Measurements from ENCODE around the gene AGTRAP. TPM values are rescaled to one million over a fixed set of nuclear protein-coding genes. Genes with fewer than 3 reads are reported as not detected.

AGTRAP gene
- total and polyA plus RNA-seq, 2 experiments from 2014 or later, result 34.2 to 71.9 TPM

GRCh38 chr1:11761988-11762406 is 26.1 kb downstream of the AGTRAP start, which contains the start of gene C1orf167:
TSS of gene C1orf167 (plus strand) at chr1:11762193. CDS start at chr1:11764401, 2,208 bp downstream.
- H3K9me3 ChIP-seq (ENCODE audit: low read depth), result no peaks in the 10 kb centered on the region
- no peak within 1 kb of the TSS for H3K4me3 ChIP-seq
- peaks cover 19% of the 10 kb centered on the region for H3K27me3 ChIP-seq
- no peak within 1 kb of the TSS for H3K27ac ChIP-seq
- peak within 1 kb of the TSS; percentile 52 for H3K4me2 ChIP-seq
- 11% methylated on average over 28 of the region's 29 CpGs for WGBS (ENCODE audit: low lambda C conversion rate, missing lambda C conversion rate)
- TF ChIP-seq EZH2 (IDR thresholded peaks at IDR 0.05; ENCODE audit: borderline replicate concordance) (no peak), EZH2phosphoT487 (IDR thresholded peaks at IDR 0.05; ENCODE audit: low read depth, severe bottlenecking, unreplicated experiment) (no peak)
- no peak within 1 kb of the TSS for H2AFZ ChIP-seq
- no peaks in the 10 kb centered on the region for H3K36me3 ChIP-seq (replicated peaks; ENCODE audit: insufficient read depth, low read depth)
- no peaks in the 10 kb centered on the region for H4K20me1 ChIP-seq (ENCODE audit: insufficient read depth, poor library complexity, severe bottlenecking)
- no peaks in the 10 kb centered on the region for H3K9me2 ChIP-seq (replicated peaks; ENCODE audit: insufficient read depth)
- H3K79me2 ChIP-seq, result no peaks in the 10 kb centered on the region
- peak; percentile 54 for DNase-seq (ENCODE audit: low spot score)
- no peaks in the 10 kb centered on the region for H3K4me1 ChIP-seq (ENCODE audit: insufficient read depth)

- no peaks in the 10 kb centered on the region for H3K4me1 ChIP-seq (ENCODE audit: insufficient read depth)
- no peak overlapping the region for H2AFZ ChIP-seq
- H3K36me3 ChIP-seq (replicated peaks; ENCODE audit: insufficient read depth, low read depth), result no peaks in the 10 kb centered on the region
- no peaks in the 10 kb centered on the region for H3K9me3 ChIP-seq (ENCODE audit: low read depth)
- DNase-seq (ENCODE audit: low spot score), result no peak
- H3K79me2 ChIP-seq, result no peaks in the 10 kb centered on the region
- 83% methylated on average over 3 of the region's 3 CpGs for WGBS (ENCODE audit: low lambda C conversion rate, missing lambda C conversion rate)
- no peaks in the 10 kb centered on the region for H3K9me2 ChIP-seq (replicated peaks; ENCODE audit: insufficient read depth)
- peaks cover 19% of the 10 kb centered on the region for H3K27me3 ChIP-seq
- no peak overlapping the region for H3K27ac ChIP-seq
- H3K4me3 ChIP-seq, result no peak overlapping the region
- TF ChIP-seq EZH2 (IDR thresholded peaks at IDR 0.05; ENCODE audit: borderline replicate concordance) (no peak), CTCF (IDR thresholded peaks at IDR 0.05; ENCODE audit: poor library complexity) (no peak), EZH2phosphoT487 (IDR thresholded peaks at IDR 0.05; ENCODE audit: low read depth, severe bottlenecking, unreplicated experiment) (no peak)
- no peak overlapping the region for H3K4me2 ChIP-seq
- H4K20me1 ChIP-seq (ENCODE audit: insufficient read depth, poor library complexity, severe bottlenecking), result no peaks in the 10 kb centered on the region
These were observed 28.2 kb downstream of the AGTRAP start for GRCh38 chr1:11764115-11764514.

GRCh38 chr1:11764519-11764918 is 28.6 kb downstream of the AGTRAP start:
- Histone ChIP-seq H3K79me2 (no peaks in the 10 kb centered on the region), H2AFZ (no peak overlapping the region), H3K27me3 (peaks cover 19% of the 10 kb centered on the region), H3K9me2 (replicated peaks; ENCODE audit: insufficient read depth) (no peaks in the 10 kb centered on the region), H3K27ac (no peak overlapping the region), H3K4me3 (no peak overlapping the region), H3K4me1 (ENCODE audit: insufficient read depth) (no peaks in the 10 kb centered on the region), H3K9me3 (ENCODE audit: low read depth) (no peaks in the 10 kb centered on the region), H3K36me3 (replicated peaks; ENCODE audit: insufficient read depth, low read depth) (no peaks in the 10 kb centered on the region), H3K4me2 (no peak overlapping the region), H4K20me1 (ENCODE audit: insufficient read depth, poor library complexity, severe bottlenecking) (no peaks in the 10 kb centered on the region)
- WGBS (ENCODE audit: low lambda C conversion rate, missing lambda C conversion rate), result 74% methylated on average over 7 of the region's 7 CpGs
- TF ChIP-seq EZH2phosphoT487 (IDR thresholded peaks at IDR 0.05; ENCODE audit: low read depth, severe bottlenecking, unreplicated experiment), result no peak
- DNase-seq (ENCODE audit: low spot score), result no peak

- DNase-seq (ENCODE audit: low spot score), result peak; percentile 3
- no peak overlapping the region for H2AFZ ChIP-seq
- no peak overlapping the region for H3K27ac ChIP-seq
- no peak overlapping the region for H3K4me3 ChIP-seq
- no peaks in the 10 kb centered on the region for H3K36me3 ChIP-seq (replicated peaks; ENCODE audit: insufficient read depth, low read depth)
- no peak for TF ChIP-seq CTCF (IDR thresholded peaks at IDR 0.05; ENCODE audit: poor library complexity)
- no peak for TF ChIP-seq EZH2 (IDR thresholded peaks at IDR 0.05; ENCODE audit: borderline replicate concordance)
- TF ChIP-seq EZH2phosphoT487 (IDR thresholded peaks at IDR 0.05; ENCODE audit: low read depth, severe bottlenecking, unreplicated experiment), result no peak
- WGBS (ENCODE audit: low lambda C conversion rate, missing lambda C conversion rate), result 92% methylated on average over 19 of the region's 19 CpGs
- no peaks in the 10 kb centered on the region for H3K79me2 ChIP-seq
- no peaks in the 10 kb centered on the region for H3K9me3 ChIP-seq (ENCODE audit: low read depth)
- no peak overlapping the region for H3K4me2 ChIP-seq
- no peaks in the 10 kb centered on the region for H3K4me1 ChIP-seq (ENCODE audit: insufficient read depth)
- H3K27me3 ChIP-seq, result peaks cover 18% of the 10 kb centered on the region
- no peaks in the 10 kb centered on the region for H4K20me1 ChIP-seq (ENCODE audit: insufficient read depth, poor library complexity, severe bottlenecking)
- no peaks in the 10 kb centered on the region for H3K9me2 ChIP-seq (replicated peaks; ENCODE audit: insufficient read depth)
These were observed 29.9 kb downstream of the AGTRAP start for GRCh38 chr1:11765661-11766428.

All from hepatocyte (in vitro differentiated cells).